Natural killer cell (primary cell): ENCODE measurements around the gene CCL25. TPM values are rescaled to one million over a fixed set of nuclear protein-coding genes. Genes with fewer than 3 reads are reported as not detected.

Experiments used
- ATAC-seq, 3 donors: fragments of 150-1000 bp in 2 of 3; fragments of 200-7000 bp in 1 of 3; cut with Tn5 transposase; 1 replicate in 1 of 3; 2 replicates in 2 of 3; pipeline ENCODE4 v1.10.0; 2021; ENCODE audit warnings: mild to moderate bottlenecking in 2 of 3, moderate library complexity in 2 of 3
- DNase-seq, 2 donors: peaks; one replicate each; pipeline versions ENCODE4 v3.0.0 to v3.0.0-alpha.2; 2013 to 2021; ENCODE audit warnings: mixed read lengths in 1 of 2
- H3K27ac ChIP-seq: one replicate; pipeline ENCODE4 v1.5.1; 2013; ENCODE audit warnings: mild to moderate bottlenecking, low read length
- H3K27me3 ChIP-seq: one replicate; pipeline ENCODE4 v1.6.1; 2013; ENCODE audit warnings: low read length; ENCODE audit not compliant: control insufficient read depth, insufficient read depth
- H3K36me3 ChIP-seq: one replicate; pipeline ENCODE4 v1.6.1; 2013; ENCODE audit warnings: low read length; ENCODE audit not compliant: control insufficient read depth, insufficient read depth
- H3K4me1 ChIP-seq: one replicate; pipeline ENCODE4 v1.6.1; 2013; ENCODE audit warnings: low read length; ENCODE audit not compliant: control insufficient read depth, insufficient read depth
- H3K4me3 ChIP-seq: one replicate; pipeline ENCODE4 v1.5.1; 2013; ENCODE audit warnings: low read length
- H3K9me3 ChIP-seq: one replicate; pipeline ENCODE4 v1.6.1; 2013; ENCODE audit warnings: low read length; ENCODE audit not compliant: control insufficient read depth, insufficient read depth
- H3K27ac Mint-ChIP-seq, 2 donors: one replicate each; pipeline ENCODE4 v1.8.0; 2022; ENCODE audit warnings: mild to moderate bottlenecking in 2 of 2, mixed read lengths in 2 of 2, moderate library complexity in 1 of 2
- H3K27me3 Mint-ChIP-seq, 2 donors: one replicate each; pipeline ENCODE4 v1.8.0; 2022; ENCODE audit warnings: low read depth in 2 of 2, mixed read lengths in 2 of 2
- H3K36me3 Mint-ChIP-seq: one replicate; pipeline ENCODE4 v1.8.0; 2022; ENCODE audit warnings: mixed read lengths
- H3K4me1 Mint-ChIP-seq, 2 donors: one replicate each; pipeline ENCODE4 v1.8.0; 2022; ENCODE audit warnings: mixed read lengths in 2 of 2
- H3K4me3 Mint-ChIP-seq: one replicate; pipeline ENCODE4 v1.8.0; 2022; ENCODE audit warnings: mild to moderate bottlenecking, moderate library complexity, mixed read lengths
- H3K9me3 Mint-ChIP-seq, 2 donors: one replicate each; pipeline ENCODE4 v1.8.0; 2022; ENCODE audit warnings: mixed read lengths in 2 of 2
- WGBS: methylation state at CpG from one replicate; pipeline ENCODE4 v1.1.7; 2013; ENCODE audit warnings: missing lambda C conversion rate; ENCODE audit not compliant: insufficient coverage; 5-methylcytosine and 5-hydroxymethylcytosine counted together
- intact Hi-C: fragments of 100-400 bp; cut with micrococcal nuclease; formaldehyde crosslinking; loops from one replicate; pipeline ENCODE4 v1.14.2; 2022
- total RNA-seq, 4 donors: library from RNA; stranded (reverse); fragments of 120-200 nt in 1 of 4; gene quantifications; one replicate each; pipeline versions ENCODE4 v1.2.3 to v1.2.4, GENCODE V29; 2013 to 2022
- TF ChIP-seq, protein P1 (sequence below): fragments of 200-600 bp; IDR thresholded peaks from one replicate; pipeline ENCODE4 v1.8.0; 2022; ENCODE audit warnings: antibody characterized with exemption

CCL25 gene
- total RNA-seq, 3 donors from 2014 or later (not counting 1 experiment from before 2014, with no cell fraction given) = 0.28 TPM; not detected in 2

DNA sequence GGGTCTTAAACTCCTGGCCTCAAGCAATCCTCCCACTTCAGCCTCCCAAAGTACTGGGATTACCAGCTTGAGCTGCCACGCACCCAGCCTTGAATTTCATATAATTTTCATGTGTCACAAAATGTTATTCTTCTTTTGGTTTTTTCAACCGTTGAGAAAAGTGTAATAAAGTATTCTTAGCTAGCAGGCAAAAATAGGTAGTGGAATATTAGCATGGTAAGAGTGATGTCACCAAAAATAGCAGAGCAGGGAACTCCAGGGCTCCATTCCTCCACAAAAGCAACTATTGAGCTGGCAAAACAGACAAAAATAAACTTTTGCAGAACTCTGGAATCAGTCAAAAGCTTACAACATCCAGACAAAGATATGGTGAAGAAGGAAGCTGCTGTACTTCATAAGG is 52.9 kb downstream of the CCL25 start:
- H3K9me3 ChIP-seq = no peaks in the 10 kb centered on the region
- no peak overlapping the region for H3K4me3 Mint-ChIP-seq
- no peaks in the 10 kb centered on the region for H3K4me1 ChIP-seq
- H3K9me3 Mint-ChIP-seq = no peaks in the 10 kb centered on the region
- no peak overlapping the region for H3K27ac ChIP-seq
- 82% methylated on average over 2 of the region's 2 CpGs for WGBS
- H3K27me3 Mint-ChIP-seq = peaks cover 3 to 5% of the 10 kb centered on the region in 2 donors
- H3K36me3 Mint-ChIP-seq = no peaks in the 10 kb centered on the region
- no peak overlapping the region for H3K4me3 ChIP-seq
- TF ChIP-seq, protein P1, sequence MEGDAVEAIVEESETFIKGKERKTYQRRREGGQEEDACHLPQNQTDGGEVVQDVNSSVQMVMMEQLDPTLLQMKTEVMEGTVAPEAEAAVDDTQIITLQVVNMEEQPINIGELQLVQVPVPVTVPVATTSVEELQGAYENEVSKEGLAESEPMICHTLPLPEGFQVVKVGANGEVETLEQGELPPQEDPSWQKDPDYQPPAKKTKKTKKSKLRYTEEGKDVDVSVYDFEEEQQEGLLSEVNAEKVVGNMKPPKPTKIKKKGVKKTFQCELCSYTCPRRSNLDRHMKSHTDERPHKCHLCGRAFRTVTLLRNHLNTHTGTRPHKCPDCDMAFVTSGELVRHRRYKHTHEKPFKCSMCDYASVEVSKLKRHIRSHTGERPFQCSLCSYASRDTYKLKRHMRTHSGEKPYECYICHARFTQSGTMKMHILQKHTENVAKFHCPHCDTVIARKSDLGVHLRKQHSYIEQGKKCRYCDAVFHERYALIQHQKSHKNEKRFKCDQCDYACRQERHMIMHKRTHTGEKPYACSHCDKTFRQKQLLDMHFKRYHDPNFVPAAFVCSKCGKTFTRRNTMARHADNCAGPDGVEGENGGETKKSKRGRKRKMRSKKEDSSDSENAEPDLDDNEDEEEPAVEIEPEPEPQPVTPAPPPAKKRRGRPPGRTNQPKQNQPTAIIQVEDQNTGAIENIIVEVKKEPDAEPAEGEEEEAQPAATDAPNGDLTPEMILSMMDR = no peak
- DNase-seq = no peak
- no peak for ATAC-seq
- no peaks in the 10 kb centered on the region for H3K36me3 ChIP-seq
- intact Hi-C loops = no loop called here
- peaks cover 2% of the 10 kb centered on the region for H3K27me3 ChIP-seq
- H3K27ac Mint-ChIP-seq = no peak overlapping the region
- H3K4me1 Mint-ChIP-seq = no peaks in the 10 kb centered on the region

DNA sequence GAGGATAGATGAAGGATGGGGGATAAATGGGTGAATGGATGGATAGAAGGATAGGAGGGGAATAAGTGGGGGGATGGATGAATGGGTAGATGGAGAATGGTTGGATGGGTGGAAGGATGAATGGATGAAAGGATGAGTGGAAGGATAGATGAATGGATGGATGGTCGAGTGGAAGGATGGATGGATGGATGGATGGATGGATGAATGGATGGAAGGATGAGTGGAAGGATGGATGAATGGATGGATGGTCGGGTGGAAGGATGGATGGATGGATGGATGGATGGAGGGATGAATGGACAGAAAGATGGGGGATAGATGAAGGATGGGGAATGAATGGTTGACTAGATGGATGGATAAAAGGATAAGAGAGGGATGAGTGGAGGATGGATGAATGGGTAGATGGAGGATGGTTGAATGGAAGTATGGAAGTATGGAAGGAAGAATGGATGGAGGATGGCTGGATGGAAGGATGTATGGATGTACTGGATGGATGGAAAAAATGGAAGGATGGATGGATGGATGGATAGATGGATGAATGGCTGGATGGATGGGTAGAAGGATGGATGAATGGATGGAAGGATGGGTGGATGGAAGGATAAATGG is 54.8 kb downstream of the CCL25 start:
- H3K4me1 Mint-ChIP-seq = no peaks in the 10 kb centered on the region
- no peaks in the 10 kb centered on the region for H3K36me3 Mint-ChIP-seq
- no peak overlapping the region for H3K27ac Mint-ChIP-seq
- H3K27ac ChIP-seq = no peak overlapping the region
- ATAC-seq (no peak), DNase-seq (no peak)
- no peaks in the 10 kb centered on the region for H3K4me1 ChIP-seq
- peaks cover 2% of the 10 kb centered on the region for H3K27me3 ChIP-seq
- TF ChIP-seq, protein P1 = no peak
- intact Hi-C loops = no loop called here
- no peaks in the 10 kb centered on the region for H3K9me3 Mint-ChIP-seq
- no peak overlapping the region for H3K4me3 ChIP-seq
- H3K4me3 Mint-ChIP-seq = no peak overlapping the region
- H3K36me3 ChIP-seq = no peaks in the 10 kb centered on the region
- peaks cover 3 to 5% of the 10 kb centered on the region in 2 donors for H3K27me3 Mint-ChIP-seq
- WGBS = 65% methylated on average over 2 of the region's 2 CpGs
- H3K9me3 ChIP-seq = no peaks in the 10 kb centered on the region

DNA sequence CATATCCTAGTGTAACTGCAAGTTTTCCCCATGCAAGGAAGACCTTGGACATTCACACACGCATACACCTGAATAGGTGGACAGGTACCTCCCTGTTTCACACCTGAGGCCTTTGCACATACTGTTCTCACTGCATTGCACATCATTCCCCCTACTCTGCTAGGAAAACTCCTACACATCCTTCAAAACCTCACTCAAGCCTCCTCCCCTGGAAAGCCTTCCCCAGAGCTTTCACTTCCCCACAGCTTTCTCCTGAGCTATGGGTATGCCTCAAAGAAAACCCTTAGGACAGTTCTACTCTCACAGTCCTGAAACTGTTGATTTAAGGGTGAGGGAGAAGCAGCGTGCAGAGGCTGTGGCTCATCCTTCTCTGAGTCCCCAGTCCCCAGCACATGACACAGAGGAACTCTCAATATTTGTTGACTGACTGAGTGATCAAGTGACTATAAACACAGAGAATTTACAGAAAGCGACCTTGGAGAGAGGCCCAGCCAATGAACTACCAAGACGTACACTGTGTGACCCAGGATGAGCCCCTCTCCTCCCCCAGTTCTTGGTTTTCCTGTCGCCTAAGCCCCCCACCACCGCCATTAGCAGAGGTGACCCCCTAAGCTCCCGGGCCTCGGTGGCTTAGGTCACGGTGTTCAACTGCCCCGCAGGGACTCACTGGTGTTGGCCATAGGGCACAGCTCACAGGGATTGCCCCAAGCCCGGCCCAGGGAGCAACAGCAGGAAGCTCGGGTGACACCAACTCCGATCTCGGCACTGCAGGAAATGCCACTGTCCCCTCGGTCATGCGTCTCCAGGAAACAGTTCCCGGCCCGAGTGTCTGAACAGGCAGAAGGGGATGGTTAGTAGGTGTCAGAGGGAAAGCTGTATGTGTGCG is 56.2 kb downstream of the CCL25 start:
- DNase-seq = no peak
- Histone ChIP-seq H3K27me3 (peaks cover 2% of the 10 kb centered on the region), H3K36me3 (no peaks in the 10 kb centered on the region), H3K4me1 (no peaks in the 10 kb centered on the region), H3K4me3 (no peak overlapping the region), H3K27ac (no peak overlapping the region), H3K9me3 (no peaks in the 10 kb centered on the region)
- Mint-ChIP-seq H3K9me3 (no peaks in the 10 kb centered on the region), H3K27ac (no peak overlapping the region), H3K36me3 (no peaks in the 10 kb centered on the region), H3K27me3 (peaks cover 3 to 5% of the 10 kb centered on the region in 2 donors), H3K4me1 (no peaks in the 10 kb centered on the region), H3K4me3 (no peak overlapping the region)
- 52% methylated on average over 19 of the region's 19 CpGs for WGBS
- no peak for ATAC-seq
- intact Hi-C loops = no loop called here
- TF ChIP-seq, protein P1 = no peak
